ENCODE data around the gene FCHSD2.
A peak's percentile ranks its signal among the peaks of the same experiment; 100 is the strongest.
"Not testable (repeated sequence)": the region's sequence is repeated elsewhere in the genome, so short reads cannot be mapped to it uniquely, and the experiment has no call there.

Gene FCHSD2

GRCh38 chr11:73151416-73151815, 9.3 kb upstream of the FCHSD2 start:
- DNase-seq (ENCODE audit: low spot score): no peak

- no peak for DNase-seq (ENCODE audit: low spot score)
Observed at GRCh38 chr11:73149105-73149504, 7.0 kb upstream of the FCHSD2 start.

- no peak for DNase-seq (ENCODE audit: low spot score)
Observed at GRCh38 chr11:73147771-73148681, 5.9 kb upstream of the FCHSD2 start.

DNA sequence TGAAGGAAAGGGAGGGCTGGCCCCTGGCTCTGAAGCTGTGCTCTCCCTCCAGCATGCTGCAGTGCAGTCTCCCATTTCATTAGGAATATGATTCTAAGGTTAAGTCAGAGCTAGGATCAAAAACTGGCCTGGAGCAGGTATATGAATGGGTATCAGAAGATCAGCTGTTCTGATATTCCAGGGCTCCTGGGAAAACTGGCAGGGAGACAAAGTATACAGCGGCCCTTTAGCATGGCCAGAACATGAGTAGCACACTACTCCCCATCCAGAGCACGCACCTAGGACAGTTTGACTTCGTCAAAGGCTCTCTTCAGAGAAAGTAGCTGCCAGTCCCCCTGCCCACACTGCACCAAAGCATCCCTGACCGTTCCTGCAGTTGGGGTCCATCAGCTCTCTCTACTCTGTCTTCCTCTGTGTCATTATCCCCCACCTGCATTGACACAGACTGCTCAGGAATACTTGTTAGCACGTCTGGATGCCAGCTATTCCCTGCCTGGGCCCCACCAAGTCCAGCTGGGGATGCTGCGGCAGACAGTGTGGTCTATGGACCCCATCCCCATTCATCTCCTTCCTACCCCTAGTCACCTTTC, 4.0 kb upstream of the FCHSD2 start:
- DNase-seq (ENCODE audit: low spot score): no peak

DNA sequence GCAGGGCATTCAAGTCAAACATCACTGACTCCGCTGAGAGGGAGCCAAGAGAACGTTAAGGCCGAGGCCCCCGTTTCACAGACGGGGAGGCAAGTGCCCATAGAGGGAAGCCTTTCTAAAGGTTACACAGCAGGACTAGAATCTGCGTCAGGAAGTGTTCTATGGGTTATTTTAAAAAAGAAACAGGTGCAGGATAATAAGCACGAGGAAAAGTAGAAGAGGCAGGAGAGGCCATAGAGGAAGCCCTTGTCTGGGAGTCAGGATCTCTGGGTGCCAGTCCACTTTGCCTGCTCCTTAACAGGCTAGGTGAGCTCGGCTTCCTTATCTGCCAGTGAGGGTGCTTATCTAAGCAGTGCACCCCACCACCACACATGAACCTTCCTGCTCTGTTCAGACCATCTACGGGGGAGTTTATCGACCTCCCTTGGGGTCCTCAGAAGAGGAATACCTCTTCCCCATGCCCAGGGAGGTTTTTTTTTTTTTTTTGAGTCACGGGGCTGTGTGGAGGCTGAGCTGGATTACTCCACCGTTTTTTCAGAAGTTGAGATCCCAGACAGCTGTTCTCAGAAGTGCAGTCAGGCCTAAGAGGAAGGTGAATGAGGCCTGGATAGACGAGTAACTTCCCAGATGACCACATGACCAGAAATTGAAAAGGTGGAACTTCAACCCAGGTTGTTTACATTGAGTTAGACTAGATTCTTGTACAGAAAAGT, 1.2 kb upstream of the FCHSD2 start:
- no peak for DNase-seq (ENCODE audit: low spot score)

- peak; percentile 79 for DNase-seq (ENCODE audit: low spot score)
Observed at GRCh38 chr11:73141309-73142127, 600 bp downstream of the FCHSD2 start.

DNA sequence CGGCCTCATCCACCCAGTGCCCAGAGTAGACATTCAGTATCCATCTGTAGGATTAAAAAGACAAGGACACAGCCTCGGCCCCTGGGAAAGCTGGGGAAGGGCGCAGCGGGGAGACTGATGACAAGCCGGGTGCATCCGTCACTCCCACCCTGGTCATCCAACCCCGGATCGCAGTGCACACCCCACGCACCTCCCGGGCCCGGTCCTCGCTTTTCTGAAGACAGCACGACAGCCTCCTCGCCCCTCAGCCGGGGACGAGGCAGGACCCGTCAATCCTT, 1.1 kb downstream of the FCHSD2 start:
- peak; percentile 21 for DNase-seq (ENCODE audit: low spot score)

DNA sequence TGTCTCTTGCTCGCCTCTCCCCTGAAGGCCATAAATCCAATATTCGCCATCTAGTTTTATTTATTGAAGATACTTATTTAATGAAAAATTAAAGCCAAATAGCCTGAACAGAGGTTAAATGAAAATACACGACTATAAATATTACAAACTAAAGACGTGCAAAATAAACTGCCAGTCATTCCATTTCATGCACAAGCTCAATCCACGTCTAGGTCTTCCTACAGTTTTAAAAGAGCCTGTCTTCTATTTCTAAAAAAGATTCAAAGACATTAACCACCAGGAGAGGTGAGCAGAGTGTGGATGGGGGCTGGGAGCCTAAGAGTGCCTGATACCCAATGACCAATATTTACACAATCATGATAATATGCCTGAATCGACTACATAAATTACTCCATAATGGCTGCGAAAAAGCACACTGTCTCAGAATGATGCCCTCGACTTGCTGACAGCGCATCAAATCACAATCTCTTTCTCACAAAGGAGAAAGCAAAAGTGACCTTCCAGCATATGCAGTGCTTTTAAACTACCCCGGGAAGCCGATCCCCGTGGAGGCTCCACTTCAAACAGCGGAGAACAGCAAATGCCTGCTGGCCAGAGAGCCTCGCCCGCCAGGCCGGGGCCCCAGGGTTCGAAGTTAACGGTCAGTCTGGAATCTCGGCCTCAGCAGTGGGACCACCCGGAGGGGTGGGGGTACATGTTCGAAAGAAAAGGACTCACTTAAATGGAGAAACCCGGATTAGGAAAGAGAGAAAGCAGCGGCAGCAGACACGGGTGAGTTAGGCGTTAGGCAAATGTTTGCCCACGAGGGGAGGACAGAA, 1.7 kb downstream of the FCHSD2 start:
- DNase-seq (ENCODE audit: low spot score): peak; percentile 54

- DNase-seq (ENCODE audit: low spot score): no peak
Observed at GRCh38 chr11:73139476-73140198, 2.5 kb downstream of the FCHSD2 start.

GRCh38 chr11:73137944-73138274, 4.2 kb downstream of the FCHSD2 start:
- no peak for DNase-seq (ENCODE audit: low spot score)

DNA sequence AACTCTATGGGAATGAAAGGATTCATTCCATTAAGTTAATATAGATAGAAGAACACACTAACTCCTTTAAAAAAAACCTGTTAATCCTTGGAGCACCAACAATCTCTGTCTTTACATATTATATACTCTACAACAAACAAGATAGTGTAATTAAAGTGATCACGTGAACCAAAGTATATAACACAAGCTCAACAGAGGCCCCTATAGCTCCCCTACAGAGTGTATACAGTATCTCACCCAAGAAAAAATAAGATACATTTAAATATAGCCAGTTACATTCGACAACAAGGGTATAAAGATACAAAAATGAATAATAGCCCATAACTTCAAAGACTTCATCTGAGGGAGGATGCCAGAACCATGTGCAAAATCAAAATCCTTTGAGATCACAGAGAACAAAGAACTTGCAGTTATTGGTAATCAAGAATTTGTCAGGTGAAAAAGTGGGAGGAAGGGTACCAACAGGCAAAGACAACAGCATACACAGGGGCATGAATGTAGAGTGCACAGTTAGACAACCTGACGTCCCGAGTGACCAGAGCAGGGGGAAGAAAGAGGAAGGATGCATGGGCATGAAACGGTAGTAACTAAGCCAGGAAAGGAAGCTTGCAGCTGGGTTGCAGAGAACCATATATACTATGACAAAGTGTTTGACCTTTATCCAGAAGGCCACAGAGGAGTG, 4.7 kb downstream of the FCHSD2 start:
- DNase-seq (ENCODE audit: low spot score): no peak

DNA sequence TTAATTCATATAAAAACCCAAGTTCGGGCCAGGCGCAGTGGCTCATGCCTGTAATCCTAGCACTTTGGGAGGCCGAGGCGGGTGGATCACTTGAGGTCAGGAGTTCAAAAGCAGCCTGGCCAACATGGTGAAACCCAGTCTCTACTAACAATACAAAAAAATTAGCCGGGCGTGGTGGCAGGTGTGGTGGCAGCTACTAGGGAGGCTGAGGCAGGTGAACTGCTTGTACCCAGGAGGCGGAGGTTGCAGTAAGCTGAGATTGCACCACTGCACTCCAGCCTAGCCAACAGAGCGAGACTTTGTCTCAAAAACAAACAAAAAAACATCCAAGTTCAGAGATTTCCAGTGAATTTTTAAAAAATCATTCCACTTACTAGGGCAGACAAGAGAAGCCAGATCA, 5.4 kb downstream of the FCHSD2 start:
- DNase-seq (ENCODE audit: low spot score): not testable (repeated sequence)

DNA sequence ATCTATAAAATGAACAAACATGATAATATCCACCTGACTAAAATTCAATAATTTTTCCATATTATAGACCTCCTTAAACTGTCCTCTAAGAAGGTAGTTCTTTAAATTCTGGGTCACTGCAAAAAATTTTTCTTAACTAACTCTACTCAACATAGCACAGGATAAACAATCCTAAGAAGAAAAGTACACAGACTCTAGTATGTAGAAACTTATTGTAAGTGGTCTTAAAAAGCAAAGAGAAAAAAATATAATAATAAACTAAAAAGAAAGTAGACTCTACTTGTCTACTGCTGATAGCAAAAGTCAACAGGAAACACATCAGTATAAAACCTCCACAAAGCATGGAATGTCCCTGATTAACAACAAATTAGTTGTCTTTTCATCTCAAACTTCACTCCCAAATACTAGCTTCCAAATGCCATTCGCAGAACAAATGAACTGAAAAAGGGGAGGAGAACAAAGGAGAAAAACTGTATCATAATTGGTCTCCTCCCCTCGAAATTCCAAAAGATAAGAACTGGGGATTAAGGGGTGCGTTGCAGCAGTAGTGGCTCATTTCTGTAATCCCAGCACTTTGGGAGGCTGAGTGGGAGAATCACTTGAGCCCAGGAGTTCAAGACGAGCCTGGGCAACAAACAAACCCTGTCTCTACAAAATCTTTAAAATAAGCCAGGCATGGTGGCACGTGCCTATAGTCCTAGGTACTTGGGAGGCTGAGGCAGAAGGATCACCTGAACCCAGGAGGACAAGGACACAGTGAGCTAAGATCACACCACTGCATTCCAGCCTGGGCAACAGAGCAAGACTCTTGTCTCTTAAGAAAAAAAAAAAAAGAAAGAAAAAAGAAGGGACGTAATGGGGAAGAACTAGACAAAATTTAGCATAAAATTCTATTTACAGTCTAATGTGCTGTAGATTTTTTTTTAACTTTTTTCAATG, 6.5 kb downstream of the FCHSD2 start:
- DNase-seq (ENCODE audit: low spot score): no peak

- not testable (repeated sequence) for DNase-seq (ENCODE audit: low spot score)
Observed at GRCh38 chr11:73132349-73132748, 9.8 kb downstream of the FCHSD2 start.

GRCh38 chr11:73130181-73130580, 11.9 kb downstream of the FCHSD2 start:
- DNase-seq (ENCODE audit: low spot score): no peak

DNA sequence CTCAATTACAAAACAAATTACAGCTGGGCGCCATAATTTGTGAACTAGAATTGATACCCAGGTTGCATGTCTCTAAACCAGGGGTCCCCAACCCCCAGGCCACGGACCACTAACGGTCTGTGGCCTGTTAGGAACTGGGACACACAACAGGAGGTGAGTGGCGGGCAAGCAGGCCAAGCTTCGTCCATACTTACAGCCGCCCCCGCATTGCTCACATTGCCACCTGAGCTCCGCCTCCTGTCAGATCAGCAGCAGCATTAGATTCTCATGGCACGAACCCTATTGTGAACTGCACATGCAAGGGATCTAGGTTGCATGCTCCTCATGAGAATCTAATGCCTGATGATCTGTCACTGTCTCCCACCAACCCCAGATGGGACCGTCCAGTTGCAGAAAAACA, 12.9 kb downstream of the FCHSD2 start:
- DNase-seq (ENCODE audit: low spot score): no peak

- no peak for DNase-seq (ENCODE audit: low spot score)
Observed at GRCh38 chr11:73126804-73127480, 15.2 kb downstream of the FCHSD2 start.

DNA sequence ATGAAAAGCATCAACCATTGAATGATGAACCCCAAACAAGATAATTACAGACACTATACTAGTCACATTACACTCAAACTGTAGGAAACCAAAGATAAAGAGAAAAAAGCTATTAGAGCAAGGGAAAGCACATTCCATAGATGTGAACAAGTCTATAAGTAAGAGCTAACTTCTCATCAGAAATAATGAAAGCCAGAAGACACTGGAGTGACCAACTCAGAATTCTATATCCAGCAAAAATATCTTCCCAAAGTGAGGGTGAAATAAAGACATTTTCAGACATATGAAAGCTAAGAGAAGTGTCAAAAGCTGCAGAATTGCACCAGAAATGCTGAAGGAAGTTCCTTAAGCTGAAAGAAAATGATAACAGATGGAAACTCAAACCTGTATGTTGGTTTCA, 17.3 kb downstream of the FCHSD2 start:
- no peak for DNase-seq (ENCODE audit: low spot score)

- DNase-seq (ENCODE audit: low spot score): not testable (repeated sequence)
Observed at GRCh38 chr11:73123892-73124291, 18.2 kb downstream of the FCHSD2 start.
